Caco-2 (cell line): Measurements from ENCODE around the gene RIPOR2. TPM values are rescaled to one million over a fixed set of nuclear protein-coding genes. Genes with fewer than 3 reads are reported as not detected.

Experiments used
- BruUV-seq: library from RNA; stranded (reverse); fragments of 400-500 nt; replicated peaks from 2 replicates; lab custom pipeline; 2021; lab: Mats Ljungman, UMichigan
- CTCF ChIA-PET: fragments of 300-600 bp; sonication (Branson Sonifier 250); formaldehyde crosslinking; loops from one replicate; lab custom pipeline; 2022; ENCODE audit warnings: antibody characterized with exemption; lab: Charles Lee
- POLR2A ChIA-PET: fragments of 300-600 bp; sonication (Branson Sonifier 250); formaldehyde crosslinking; loops from one replicate; lab custom pipeline; 2022; ENCODE audit warnings: antibody characterized with exemption; lab: Charles Lee
- DNase-seq, 2 experiments: peaks; one replicate each; pipeline versions ENCODE4 v3.0.0 to v3.0.0-alpha.2; 2020 to 2022
- H3K27me3 ChIP-seq: replicated peaks from 2 replicates; pipeline ENCODE4 v1.6.0; 2011; ENCODE audit warnings: low read length; ENCODE audit not compliant: control insufficient read depth, insufficient read depth
- H3K36me3 ChIP-seq: 2 replicates; pipeline ENCODE4 v1.5.1; 2011; ENCODE audit warnings: low read length; ENCODE audit not compliant: control insufficient read depth, insufficient read depth
- H3K4me1 ChIP-seq: fragments of 250-450 bp; sonication (Bioruptor Pico); 2 replicates; pipeline ENCODE4 v1.5.1; 2020; ENCODE audit warnings: mild to moderate bottlenecking
- H3K4me3 ChIP-seq: 2 replicates; pipeline ENCODE4 v1.5.1; 2011; ENCODE audit warnings: low read depth, mild to moderate bottlenecking, control low read depth, low read length
- H3K9me3 ChIP-seq: fragments of 250-450 bp; sonication (Bioruptor Pico); 2 replicates; pipeline ENCODE4 v1.5.1; 2020; ENCODE audit warnings: mild to moderate bottlenecking, moderate library complexity
- H3K27ac Mint-ChIP-seq: one replicate; pipeline ENCODE4 v1.8.0; 2022; ENCODE audit warnings: mixed read lengths; ENCODE audit not compliant: unreplicated experiment
- H3K27me3 Mint-ChIP-seq: one replicate; pipeline ENCODE4 v1.8.0; 2022; ENCODE audit warnings: mixed read lengths; ENCODE audit not compliant: insufficient read depth, unreplicated experiment
- H3K36me3 Mint-ChIP-seq: one replicate; pipeline ENCODE4 v1.8.0; 2022; ENCODE audit warnings: mild to moderate bottlenecking, mixed read lengths; ENCODE audit not compliant: insufficient read depth, unreplicated experiment
- H3K4me1 Mint-ChIP-seq: one replicate; pipeline ENCODE4 v1.8.0; 2022; ENCODE audit warnings: low read depth, mixed read lengths; ENCODE audit not compliant: unreplicated experiment
- H3K4me3 Mint-ChIP-seq: one replicate; pipeline ENCODE4 v1.8.0; 2022; ENCODE audit warnings: mild to moderate bottlenecking, moderate library complexity, mixed read lengths; ENCODE audit not compliant: unreplicated experiment
- H3K9me3 Mint-ChIP-seq: one replicate; pipeline ENCODE4 v1.8.0; 2022; ENCODE audit warnings: mixed read lengths; ENCODE audit not compliant: unreplicated experiment
- intact Hi-C: fragments of 100-400 bp; cut with micrococcal nuclease; formaldehyde crosslinking; loops from one replicate; pipeline ENCODE4 v1.10.0; 2022; ENCODE audit not compliant: unreplicated experiment
- total RNA-seq: library from RNA; stranded (reverse); gene quantifications from 2 replicates; pipeline ENCODE4 v1.2.3, GENCODE V29; 2022
- TF ChIP-seq, protein P1 (sequence below), 2 experiments: fragments of 200-600 bp in 1 of 2; IDR thresholded peaks; 1 replicate in 1 of 2; 2 replicates in 1 of 2; pipeline versions ENCODE4 v1.5.1 to v1.8.0; 2011 to 2022; ENCODE audit warnings: antibody characterized with exemption in 1 of 2, control low read depth in 1 of 2, inconsistent platforms in 1 of 2, low read depth in 1 of 2, low read length in 1 of 2, mild to moderate bottlenecking in 1 of 2, moderate library complexity in 1 of 2; ENCODE audit not compliant: insufficient read depth in 1 of 2, severe bottlenecking in 1 of 2, unreplicated experiment in 1 of 2

RIPOR2 gene
- total RNA-seq, 1 experiment from 2014 or later: 0.64 TPM

GRCh38 chr6:24900917-24901697, 34.7 kb downstream of the RIPOR2 start:
- H3K9me3 Mint-ChIP-seq: peaks cover 11% of the 10 kb centered on the region
- intact Hi-C loops: no loop called here
- ChIA-PET CTCF (no interaction called here), POLR2A (no interaction called here)
- H3K36me3 ChIP-seq: no peaks in the 10 kb centered on the region
- no peaks in the 10 kb centered on the region for H3K4me1 Mint-ChIP-seq
- TF ChIP-seq, protein P1, sequence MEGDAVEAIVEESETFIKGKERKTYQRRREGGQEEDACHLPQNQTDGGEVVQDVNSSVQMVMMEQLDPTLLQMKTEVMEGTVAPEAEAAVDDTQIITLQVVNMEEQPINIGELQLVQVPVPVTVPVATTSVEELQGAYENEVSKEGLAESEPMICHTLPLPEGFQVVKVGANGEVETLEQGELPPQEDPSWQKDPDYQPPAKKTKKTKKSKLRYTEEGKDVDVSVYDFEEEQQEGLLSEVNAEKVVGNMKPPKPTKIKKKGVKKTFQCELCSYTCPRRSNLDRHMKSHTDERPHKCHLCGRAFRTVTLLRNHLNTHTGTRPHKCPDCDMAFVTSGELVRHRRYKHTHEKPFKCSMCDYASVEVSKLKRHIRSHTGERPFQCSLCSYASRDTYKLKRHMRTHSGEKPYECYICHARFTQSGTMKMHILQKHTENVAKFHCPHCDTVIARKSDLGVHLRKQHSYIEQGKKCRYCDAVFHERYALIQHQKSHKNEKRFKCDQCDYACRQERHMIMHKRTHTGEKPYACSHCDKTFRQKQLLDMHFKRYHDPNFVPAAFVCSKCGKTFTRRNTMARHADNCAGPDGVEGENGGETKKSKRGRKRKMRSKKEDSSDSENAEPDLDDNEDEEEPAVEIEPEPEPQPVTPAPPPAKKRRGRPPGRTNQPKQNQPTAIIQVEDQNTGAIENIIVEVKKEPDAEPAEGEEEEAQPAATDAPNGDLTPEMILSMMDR (IDR thresholded peaks at IDR 0.05; ENCODE audit: insufficient read depth in 1 of 2, low read depth in 1 of 2, low read length in 1 of 2, severe bottlenecking in 1 of 2, unreplicated experiment in 1 of 2): no peak
- H3K27me3 ChIP-seq: no peaks in the 10 kb centered on the region
- no peak for DNase-seq
- H3K27me3 Mint-ChIP-seq: no peaks in the 10 kb centered on the region
- H3K27ac Mint-ChIP-seq: no peak overlapping the region
- H3K36me3 Mint-ChIP-seq: no peaks in the 10 kb centered on the region
- H3K4me3 ChIP-seq: no peak overlapping the region
- H3K4me3 Mint-ChIP-seq: no peak overlapping the region
- no TSS peak for BruUV-seq
- no peaks in the 10 kb centered on the region for H3K9me3 ChIP-seq
- no peaks in the 10 kb centered on the region for H3K4me1 ChIP-seq

DNA sequence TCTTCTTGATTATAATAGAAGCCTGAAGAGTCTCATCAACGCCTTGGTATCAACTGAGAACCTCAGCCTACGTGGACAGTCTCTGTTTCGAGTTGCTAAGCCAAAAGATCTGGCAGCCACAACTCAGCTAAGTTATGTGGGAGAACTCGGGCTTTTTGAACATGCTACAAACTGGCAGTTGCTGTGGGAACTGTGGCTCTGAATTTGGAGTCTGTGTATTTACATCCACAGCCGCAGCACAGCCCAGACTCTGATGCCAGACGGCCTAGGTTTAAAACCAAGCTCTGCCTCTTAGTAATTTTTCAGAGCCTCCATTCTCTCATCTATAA, 35.8 kb downstream of the RIPOR2 start:
- intact Hi-C loops: no loop called here
- no peak for DNase-seq
- H3K4me3 Mint-ChIP-seq: no peak overlapping the region
- no peaks in the 10 kb centered on the region for H3K4me1 Mint-ChIP-seq
- ChIA-PET CTCF (no interaction called here), POLR2A (no interaction called here)
- no peaks in the 10 kb centered on the region for H3K27me3 Mint-ChIP-seq
- Histone ChIP-seq H3K4me1 (no peaks in the 10 kb centered on the region), H3K4me3 (no peak overlapping the region), H3K9me3 (no peaks in the 10 kb centered on the region), H3K36me3 (no peaks in the 10 kb centered on the region), H3K27me3 (no peaks in the 10 kb centered on the region)
- peaks cover 11% of the 10 kb centered on the region for H3K9me3 Mint-ChIP-seq
- TF ChIP-seq, protein P1 (IDR thresholded peaks at IDR 0.05; ENCODE audit: insufficient read depth in 1 of 2, low read depth in 1 of 2, low read length in 1 of 2, severe bottlenecking in 1 of 2, unreplicated experiment in 1 of 2): no peak
- H3K27ac Mint-ChIP-seq: no peak overlapping the region
- no TSS peak for BruUV-seq
- H3K36me3 Mint-ChIP-seq: no peaks in the 10 kb centered on the region

DNA sequence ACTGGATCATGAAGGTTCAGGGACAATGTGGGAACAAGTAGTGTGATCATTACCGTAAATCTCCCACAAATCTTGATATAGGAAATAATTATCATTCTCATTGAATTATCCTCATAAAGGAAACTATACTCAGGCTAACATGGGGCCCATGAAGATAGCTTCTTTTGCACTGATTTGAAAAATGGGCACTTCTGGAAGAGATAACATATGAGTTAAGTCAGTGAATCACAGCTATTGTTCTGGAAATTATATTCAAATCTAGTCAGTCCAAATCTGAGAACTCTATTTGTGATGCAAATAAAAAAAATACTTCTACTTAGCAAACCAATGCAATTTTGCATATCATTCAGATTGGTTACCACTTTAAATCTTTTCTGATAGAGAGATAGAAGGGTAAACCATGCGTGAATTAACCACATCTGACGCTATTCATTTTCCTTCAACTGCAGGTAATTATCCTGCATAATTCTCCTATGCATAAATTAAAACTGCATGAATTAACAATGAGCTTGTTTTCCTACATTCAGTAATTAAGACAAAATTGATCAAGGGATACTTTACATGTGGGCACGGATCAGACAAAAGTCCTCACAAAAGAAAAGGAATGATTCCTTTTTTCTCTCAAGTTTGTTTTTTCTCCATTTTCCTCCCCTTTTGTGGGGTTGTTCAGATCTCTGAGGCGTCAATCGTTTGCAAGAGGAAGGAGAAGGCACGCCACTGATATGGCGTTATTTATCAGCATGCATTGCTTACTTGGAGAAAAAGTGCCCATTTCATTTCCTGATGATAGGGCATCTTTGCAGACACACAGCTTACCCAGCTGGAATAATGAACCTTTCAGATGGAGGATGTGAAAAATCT, 36.4 kb downstream of the RIPOR2 start:
- Histone ChIP-seq H3K4me3 (no peak overlapping the region), H3K27me3 (no peaks in the 10 kb centered on the region), H3K4me1 (no peaks in the 10 kb centered on the region), H3K9me3 (no peaks in the 10 kb centered on the region), H3K36me3 (no peaks in the 10 kb centered on the region)
- TF ChIP-seq, protein P1 (IDR thresholded peaks at IDR 0.05; ENCODE audit: insufficient read depth in 1 of 2, low read depth in 1 of 2, low read length in 1 of 2, severe bottlenecking in 1 of 2, unreplicated experiment in 1 of 2): no peak
- ChIA-PET CTCF (no interaction called here), POLR2A (no interaction called here)
- intact Hi-C loops: no loop called here
- Mint-ChIP-seq H3K27me3 (no peaks in the 10 kb centered on the region), H3K4me1 (no peaks in the 10 kb centered on the region), H3K4me3 (no peak overlapping the region), H3K9me3 (peaks cover 11% of the 10 kb centered on the region), H3K36me3 (no peaks in the 10 kb centered on the region), H3K27ac (no peak overlapping the region)
- no peak for DNase-seq
- no TSS peak for BruUV-seq
